Measurements from ENCODE around the gene C5orf47. TPM values are rescaled to one million over a fixed set of nuclear protein-coding genes. Genes with fewer than 3 reads are reported as not detected.

C5orf47 gene
- polyA plus RNA-seq, 1 of the 3 experiments (the other 2 are of a cell fraction) = not detected

GRCh38 chr5:173972607-173972924, 16.4 kb upstream of the C5orf47 start (continued):
- no peak for TF ChIP-seq USF2 (IDR thresholded peaks at IDR 0.05; ENCODE audit: borderline replicate concordance, low read depth, low read length)
- TF ChIP-seq RXRA (IDR thresholded peaks at IDR 0.05; ENCODE audit: borderline replicate concordance, low read depth) = no peak

- Histone ChIP-seq H3K79me2 (ENCODE audit: insufficient read depth) (no peaks in the 10 kb centered on the region), H3K9ac (no peak overlapping the region)
These were observed 15.9 kb upstream of the C5orf47 start for GRCh38 chr5:173972925-173973615.

More at GRCh38 chr5:173972925-173973615, 15.9 kb upstream of the C5orf47 start:
- no peaks in the 10 kb centered on the region for H3K9me2 ChIP-seq
- peak; percentile 91 for DNase-seq
- CTCF ChIA-PET = interaction anchor here (0.6 to 6.7 kb wide), 61 partner anchors 8 to 644 kb away, joined by 3 to 162 read pairs (median 4); partner anchors contain the start of genes BOD1 and NSG2
- TF ChIP-seq EZH2phosphoT487 (IDR thresholded peaks at IDR 0.05; ENCODE audit: borderline replicate concordance, low read depth) (no peak), SMC3 (IDR thresholded peaks at IDR 0.05; ENCODE audit: low read depth, low read length) (peak; percentile 96), GATA2 (CRISPR knock-in tag; IDR thresholded peaks at IDR 0.05) (no peak), RAD21 (IDR thresholded peaks at IDR 0.05; ENCODE audit: low read length) (peak; percentile 96), USF1 (IDR thresholded peaks at IDR 0.05; ENCODE audit: borderline replicate concordance, low read depth) (no peak), FOXM1 (IDR thresholded peaks at IDR 0.05; ENCODE audit: low read depth) (no peak), RFX5 (IDR thresholded peaks at IDR 0.05; ENCODE audit: low read length) (no peak), TCF12 (IDR thresholded peaks at IDR 0.05) (no peak), YY1 (IDR thresholded peaks at IDR 0.05; ENCODE audit: low read depth) (no peak), EP300 (IDR thresholded peaks at IDR 0.05; ENCODE audit: borderline replicate concordance in 1 of 2, low read depth in 1 of 2, low read length in 1 of 2) (no peak), CTCF (IDR thresholded peaks at IDR 0.05) (peak; percentile 83), CHD2 (IDR thresholded peaks at IDR 0.05; ENCODE audit: low read length, partially characterized antibody) (peak; percentile 50), RCOR1 (IDR thresholded peaks at IDR 0.05; ENCODE audit: low read length) (0 out of 2 replicates have a peak, but pooled peaks have one; percentile 20)
- H3K4me3 ChIP-seq (ENCODE audit: low read depth in 2 of 2, low read length in 1 of 2) = peak overlapping the region in 1 of 2 experiments; percentile 33; a peak in 2 of 4 replicates
- POLR2A ChIA-PET = interaction anchor here (0.5 to 1.1 kb wide), 6 partner anchors 9 to 919 kb away, joined by 3 to 8 read pairs (median 3); partner anchors contain the start of genes BOD1 and CPEB4
- no peaks in the 10 kb centered on the region for H3K9me3 ChIP-seq
- H3K36me3 ChIP-seq (replicated peaks in 1 of 2; ENCODE audit: control insufficient read depth in 1 of 2, insufficient read depth in 2 of 2, low read length in 1 of 2) = no peaks in the 10 kb centered on the region
- 30% methylated on average over 24 of the region's 30 CpGs for WGBS (ENCODE audit: low lambda C conversion rate)
- no peaks in the 10 kb centered on the region for H3F3A ChIP-seq (replicated peaks; ENCODE audit: insufficient read depth)
- peak overlapping the region; percentile 57; the same call in 1 of the 2 replicates for H3K4me2 ChIP-seq
- H3K27me3 ChIP-seq (ENCODE audit: insufficient read depth) = no peaks in the 10 kb centered on the region
- H2AFZ ChIP-seq (ENCODE audit: low read depth) = no peak overlapping the region
- no peaks in the 10 kb centered on the region for H4K20me1 ChIP-seq (ENCODE audit: insufficient read depth)
- H3K27ac ChIP-seq (ENCODE audit: low read depth in 2 of 2, low read length in 1 of 2) = no peak overlapping the region
- H3K4me1 ChIP-seq (ENCODE audit: control insufficient read depth in 1 of 2, insufficient read depth in 2 of 2, low read depth in 1 of 2, low read length in 1 of 2) = peaks cover 0 to 8% of the 10 kb centered on the region in 2 experiments; a peak in 1 of 4 replicates
